NCI-H146 treated with DMSO at 0.1 percent for 48 hours (cell line): Measurements from ENCODE around the gene GOT1.

ENCODE experiments used
- DNase-seq: peaks from one replicate; lab custom pipeline; 2025; ENCODE audit not compliant: unreplicated experiment; lab: John Stamatoyannopoulos, UW

The GOT1 gene

DNA sequence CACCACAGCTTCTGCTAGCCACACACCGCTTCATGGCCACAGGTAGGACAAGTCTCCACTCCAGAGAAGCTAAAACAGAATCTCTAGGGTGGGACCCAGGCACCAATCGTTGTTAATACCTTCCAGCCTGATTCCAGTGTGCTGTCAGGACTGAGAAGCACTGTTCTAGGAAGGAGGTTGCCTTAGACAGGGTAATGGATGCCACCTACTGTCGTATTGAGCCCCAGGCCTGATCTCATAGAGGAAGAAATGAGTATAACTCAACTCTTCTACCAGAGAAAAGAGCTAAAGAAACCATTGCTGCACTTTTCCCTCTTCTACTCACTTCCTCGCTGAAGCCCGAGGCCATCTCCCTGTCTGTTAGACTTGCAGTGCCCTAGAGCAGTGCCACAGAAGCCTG lies 69.5 kb downstream of the GOT1 start:
- DNase-seq, result no peak

DNA sequence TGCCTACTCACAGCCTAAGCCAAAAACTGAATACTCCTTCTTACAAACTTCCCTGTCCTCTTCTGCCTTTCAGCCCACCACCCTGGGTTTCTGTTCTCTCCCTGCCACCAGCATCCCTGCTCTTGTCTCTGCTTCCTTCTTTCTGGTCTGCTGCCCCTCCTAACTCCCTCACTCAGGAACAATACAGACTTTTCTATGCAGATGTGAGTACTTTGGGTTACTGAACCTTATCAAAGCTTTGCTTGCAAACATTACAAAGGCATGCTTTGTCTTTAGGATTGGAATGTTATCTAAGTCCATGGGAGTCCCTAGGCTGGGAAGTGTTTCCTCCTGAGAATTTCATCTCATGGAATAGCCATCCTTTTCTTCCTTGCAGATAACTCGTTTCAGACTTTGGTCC lies 72.3 kb downstream of the GOT1 start:
- DNase-seq, result no peak

DNA sequence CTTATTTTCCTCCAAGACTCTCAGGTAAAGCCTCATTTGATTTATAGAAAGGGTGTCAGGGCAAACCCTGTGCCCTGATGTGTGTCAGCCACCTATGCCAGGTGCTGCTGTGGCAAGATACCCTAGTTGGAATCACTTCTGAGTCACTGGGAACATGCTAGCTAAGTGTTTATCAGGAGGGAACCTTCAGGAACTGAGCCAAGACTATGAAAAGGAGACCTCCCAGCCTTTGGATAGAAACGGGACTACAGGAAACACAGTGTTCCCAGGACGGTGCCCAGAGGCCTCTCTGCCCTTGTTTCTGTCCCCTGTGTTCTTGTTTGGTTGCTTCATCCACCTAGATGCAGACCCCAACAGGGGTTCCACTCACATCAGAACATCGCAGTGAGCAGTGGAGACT lies 72.7 kb downstream of the GOT1 start:
- DNase-seq, result no peak

DNA sequence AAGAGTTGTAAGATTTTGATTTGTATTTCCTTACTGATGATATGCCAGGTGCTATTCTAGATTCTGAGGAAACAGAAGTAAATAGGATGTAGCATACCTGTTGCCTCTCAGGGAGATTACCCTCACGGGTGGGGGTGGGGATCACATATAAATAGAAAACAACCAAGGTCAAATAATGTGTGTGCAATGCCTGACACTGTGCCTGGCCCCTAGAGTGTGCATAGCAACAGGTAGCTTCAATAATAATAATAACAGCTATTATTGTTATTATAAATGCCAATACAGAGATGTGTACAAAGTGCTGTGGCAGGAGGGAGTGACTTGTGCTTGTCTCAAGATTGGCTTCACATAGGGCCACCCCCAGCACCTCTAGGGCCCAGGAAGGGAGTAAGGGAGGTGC lies 77.2 kb downstream of the GOT1 start:
- DNase-seq, result no peak

DNA sequence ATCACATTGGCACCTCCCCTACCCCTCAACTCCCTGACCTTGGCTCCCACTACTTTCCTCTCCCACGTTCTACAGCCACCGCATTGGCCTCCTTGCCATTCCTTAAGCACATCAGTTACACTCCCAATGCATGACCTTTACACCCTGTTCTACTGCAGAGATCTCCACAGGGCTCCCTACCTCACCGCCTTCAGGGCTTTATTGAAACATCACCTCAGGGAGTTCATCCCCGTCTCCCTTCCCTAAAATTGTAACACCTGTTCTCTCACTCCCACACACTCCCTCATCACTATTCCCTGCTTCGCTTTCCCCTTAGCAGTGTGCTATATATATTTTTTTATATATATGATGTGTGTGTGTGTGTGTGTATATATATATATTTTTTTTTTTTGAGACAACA lies 82.8 kb downstream of the GOT1 start:
- no peak for DNase-seq
